ENCODE results near the gene VN1R5.

VN1R5 gene

GRCh38 chr1:247228133-247228532 is 27.7 kb upstream of the VN1R5 start:
- Histone ChIP-seq H3K9me3 (replicated peaks in 1 of 2; ENCODE audit: control insufficient read depth in 2 of 2, insufficient read depth in 1 of 2, low read depth in 1 of 2, low read length in 2 of 2) (peaks cover 3 to 5% of the 10 kb centered on the region in 2 donors), H4K91ac (ENCODE audit: low read depth, low read length, poor library complexity) (no peak overlapping the region), H2AK5ac (ENCODE audit: low read depth, low read length) (no peak overlapping the region), H2BK120ac (ENCODE audit: low read depth, low read length) (no peak overlapping the region), H2AFZ (ENCODE audit: low read length) (peak overlapping the region; percentile 65), H3K79me1 (ENCODE audit: low read depth, low read length) (no peaks in the 10 kb centered on the region), H3K27me3 (ENCODE audit: control insufficient read depth in 3 of 3, insufficient read depth in 3 of 3, low read depth in 1 of 3, low read length in 3 of 3) (no peaks in the 10 kb centered on the region), H4K8ac (ENCODE audit: low read depth, low read length) (no peak overlapping the region), H2BK15ac (ENCODE audit: low read length) (no peak overlapping the region), H2BK12ac (ENCODE audit: low read length) (no peak overlapping the region), H3K27ac (replicated peaks; ENCODE audit: low read length) (no peak overlapping the region), H3K4me1 (ENCODE audit: control insufficient read depth in 2 of 2, insufficient read depth in 1 of 2, low read depth in 1 of 2, low read length in 2 of 2) (no peaks in the 10 kb centered on the region), H3K4ac (ENCODE audit: low read length) (no peak overlapping the region), H3K36me3 (replicated peaks in 1 of 2; ENCODE audit: control insufficient read depth in 2 of 2, insufficient read depth in 2 of 2, low read length in 2 of 2) (no peaks in the 10 kb centered on the region), H3K14ac (ENCODE audit: low read length) (no peak overlapping the region), H3K18ac (ENCODE audit: low read length) (no peak overlapping the region), H3K9ac (ENCODE audit: low read depth, low read length, poor library complexity) (no peak overlapping the region), H3K23ac (ENCODE audit: low read depth, low read length, poor library complexity) (no peak overlapping the region), H2BK5ac (ENCODE audit: low read length) (no peak overlapping the region), H3K4me3 (ENCODE audit: low read length in 2 of 2) (no peak overlapping the region), H3K4me2 (ENCODE audit: insufficient read depth, low read length, poor library complexity, severe bottlenecking) (no peak overlapping the region)
- WGBS, 2 donors (ENCODE audit: extremely low coverage in 2 of 2, insufficient read length in 2 of 2, insufficient replicate concordance in 1 of 2) = no CpG with 5 or more reads among the region's 3 CpGs
- DNase-seq (ENCODE audit: low spot score) = no peak

DNA sequence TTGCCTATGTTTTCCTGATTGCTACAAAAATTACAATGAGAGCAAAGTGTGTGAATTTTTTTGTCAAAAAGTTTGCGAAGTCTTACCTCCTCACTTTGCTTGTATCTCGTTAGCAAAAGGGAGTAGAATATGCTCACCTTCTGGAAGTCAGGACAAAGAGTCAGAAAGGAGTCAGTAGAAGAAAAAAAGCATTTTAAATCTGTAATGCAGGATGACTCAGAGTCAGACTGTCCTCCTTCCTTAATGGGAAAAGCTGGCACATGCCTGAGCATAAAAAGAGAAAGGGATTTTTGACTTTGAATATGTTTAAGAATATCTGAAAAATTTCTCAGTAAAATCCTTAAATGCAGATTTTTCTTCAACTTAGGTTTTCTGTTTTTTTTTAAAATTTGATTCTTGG is 14.2 kb upstream of the VN1R5 start:
- H3K27ac ChIP-seq (replicated peaks; ENCODE audit: low read length) = no peak overlapping the region

GRCh38 chr1:247243524-247244137 is 12.2 kb upstream of the VN1R5 start:
- no peak overlapping the region for H3K23ac ChIP-seq (ENCODE audit: low read depth, low read length, poor library complexity)
- H3K27me3 ChIP-seq (ENCODE audit: control insufficient read depth in 3 of 3, insufficient read depth in 3 of 3, low read depth in 1 of 3, low read length in 3 of 3) = no peaks in the 10 kb centered on the region
- H3K4me3 ChIP-seq (ENCODE audit: low read length in 2 of 2) = no peak overlapping the region
- no peak overlapping the region for H4K8ac ChIP-seq (ENCODE audit: low read depth, low read length)
- no peak overlapping the region for H3K18ac ChIP-seq (ENCODE audit: low read length)
- no peak overlapping the region for H2AK5ac ChIP-seq (ENCODE audit: low read depth, low read length)
- H2BK15ac ChIP-seq (ENCODE audit: low read length) = no peak overlapping the region
- no peak overlapping the region for H3K4me2 ChIP-seq (ENCODE audit: insufficient read depth, low read length, poor library complexity, severe bottlenecking)
- no peak overlapping the region for H2BK120ac ChIP-seq (ENCODE audit: low read depth, low read length)
- H3K36me3 ChIP-seq (replicated peaks in 1 of 2; ENCODE audit: control insufficient read depth in 2 of 2, insufficient read depth in 2 of 2, low read length in 2 of 2) = no peaks in the 10 kb centered on the region
- no peak overlapping the region for H2AFZ ChIP-seq (ENCODE audit: low read length)
- no peak overlapping the region for H2BK5ac ChIP-seq (ENCODE audit: low read length)
- H3K27ac ChIP-seq (replicated peaks; ENCODE audit: low read length) = no peak overlapping the region
- no peak overlapping the region for H3K4ac ChIP-seq (ENCODE audit: low read length)
- no peaks in the 10 kb centered on the region for H3K79me1 ChIP-seq (ENCODE audit: low read depth, low read length)
- H3K4me1 ChIP-seq (ENCODE audit: control insufficient read depth in 2 of 2, insufficient read depth in 1 of 2, low read depth in 1 of 2, low read length in 2 of 2) = no peaks in the 10 kb centered on the region
- no peak overlapping the region for H4K91ac ChIP-seq (ENCODE audit: low read depth, low read length, poor library complexity)
- DNase-seq (ENCODE audit: low spot score) = no peak
- H3K9ac ChIP-seq (ENCODE audit: low read depth, low read length, poor library complexity) = no peak overlapping the region
- no peak overlapping the region for H2BK12ac ChIP-seq (ENCODE audit: low read length)
- no CpG with 5 or more reads among the region's 12 CpGs for WGBS, 2 donors (ENCODE audit: extremely low coverage in 2 of 2, insufficient read length in 2 of 2, insufficient replicate concordance in 1 of 2)
- no peak overlapping the region for H3K14ac ChIP-seq (ENCODE audit: low read length)
- no peaks in the 10 kb centered on the region for H3K9me3 ChIP-seq (replicated peaks in 1 of 2; ENCODE audit: control insufficient read depth in 2 of 2, insufficient read depth in 1 of 2, low read depth in 1 of 2, low read length in 2 of 2)

More for the DNA sequence above, 14.2 kb upstream of the VN1R5 start:
- H3K4ac ChIP-seq (ENCODE audit: low read length) = no peak overlapping the region
- H2AK5ac ChIP-seq (ENCODE audit: low read depth, low read length) = no peak overlapping the region
- H2BK12ac ChIP-seq (ENCODE audit: low read length) = no peak overlapping the region
- H3K9ac ChIP-seq (ENCODE audit: low read depth, low read length, poor library complexity) = no peak overlapping the region
- no peaks in the 10 kb centered on the region for H3K79me1 ChIP-seq (ENCODE audit: low read depth, low read length)
- H3K18ac ChIP-seq (ENCODE audit: low read length) = no peak overlapping the region
- H2BK120ac ChIP-seq (ENCODE audit: low read depth, low read length) = no peak overlapping the region
- no peak overlapping the region for H2BK5ac ChIP-seq (ENCODE audit: low read length)
- no peaks in the 10 kb centered on the region for H3K4me1 ChIP-seq (ENCODE audit: control insufficient read depth in 2 of 2, insufficient read depth in 1 of 2, low read depth in 1 of 2, low read length in 2 of 2)
- H3K4me2 ChIP-seq (ENCODE audit: insufficient read depth, low read length, poor library complexity, severe bottlenecking) = no peak overlapping the region
- no peak overlapping the region for H2AFZ ChIP-seq (ENCODE audit: low read length)
- no peak for DNase-seq (ENCODE audit: low spot score)
- H3K36me3 ChIP-seq (replicated peaks in 1 of 2; ENCODE audit: control insufficient read depth in 2 of 2, insufficient read depth in 2 of 2, low read length in 2 of 2) = no peaks in the 10 kb centered on the region
- H3K4me3 ChIP-seq (ENCODE audit: low read length in 2 of 2) = no peak overlapping the region
- WGBS, 2 donors (ENCODE audit: extremely low coverage in 2 of 2, insufficient read length in 2 of 2, insufficient replicate concordance in 1 of 2) = no CpG with 5 or more reads among the region's 2 CpGs
- no peak overlapping the region for H4K8ac ChIP-seq (ENCODE audit: low read depth, low read length)
- H4K91ac ChIP-seq (ENCODE audit: low read depth, low read length, poor library complexity) = no peak overlapping the region
- no peak overlapping the region for H3K23ac ChIP-seq (ENCODE audit: low read depth, low read length, poor library complexity)
- no peak overlapping the region for H2BK15ac ChIP-seq (ENCODE audit: low read length)
- no peak overlapping the region for H3K14ac ChIP-seq (ENCODE audit: low read length)
- H3K9me3 ChIP-seq (replicated peaks in 1 of 2; ENCODE audit: control insufficient read depth in 2 of 2, insufficient read depth in 1 of 2, low read depth in 1 of 2, low read length in 2 of 2) = no peaks in the 10 kb centered on the region
- H3K27me3 ChIP-seq (ENCODE audit: control insufficient read depth in 3 of 3, insufficient read depth in 3 of 3, low read depth in 1 of 3, low read length in 3 of 3) = no peaks in the 10 kb centered on the region

GRCh38 chr1:247246325-247247115 is 9.4 kb upstream of the VN1R5 start:
- Histone ChIP-seq H3K23ac (ENCODE audit: low read depth, low read length, poor library complexity) (no peak overlapping the region), H3K27me3 (ENCODE audit: control insufficient read depth in 3 of 3, insufficient read depth in 3 of 3, low read depth in 1 of 3, low read length in 3 of 3) (no peaks in the 10 kb centered on the region), H3K18ac (ENCODE audit: low read length) (no peak overlapping the region), H3K4me3 (ENCODE audit: low read length in 2 of 2) (no peak overlapping the region), H3K4me1 (ENCODE audit: control insufficient read depth in 2 of 2, insufficient read depth in 1 of 2, low read depth in 1 of 2, low read length in 2 of 2) (no peaks in the 10 kb centered on the region), H4K8ac (ENCODE audit: low read depth, low read length) (no peak overlapping the region), H2BK12ac (ENCODE audit: low read length) (no peak overlapping the region), H3K4ac (ENCODE audit: low read length) (no peak overlapping the region), H3K36me3 (replicated peaks in 1 of 2; ENCODE audit: control insufficient read depth in 2 of 2, insufficient read depth in 2 of 2, low read length in 2 of 2) (no peaks in the 10 kb centered on the region), H2AK5ac (ENCODE audit: low read depth, low read length) (no peak overlapping the region), H3K4me2 (ENCODE audit: insufficient read depth, low read length, poor library complexity, severe bottlenecking) (no peak overlapping the region), H2AFZ (ENCODE audit: low read length) (no peak overlapping the region), H3K27ac (replicated peaks; ENCODE audit: low read length) (no peak overlapping the region), H3K79me1 (ENCODE audit: low read depth, low read length) (no peaks in the 10 kb centered on the region), H2BK5ac (ENCODE audit: low read length) (no peak overlapping the region), H3K9me3 (replicated peaks in 1 of 2; ENCODE audit: control insufficient read depth in 2 of 2, insufficient read depth in 1 of 2, low read depth in 1 of 2, low read length in 2 of 2) (no peaks in the 10 kb centered on the region), H4K91ac (ENCODE audit: low read depth, low read length, poor library complexity) (no peak overlapping the region), H2BK15ac (ENCODE audit: low read length) (no peak overlapping the region), H2BK120ac (ENCODE audit: low read depth, low read length) (no peak overlapping the region), H3K9ac (ENCODE audit: low read depth, low read length, poor library complexity) (no peak overlapping the region), H3K14ac (ENCODE audit: low read length) (no peak overlapping the region)
- no peak for DNase-seq (ENCODE audit: low spot score)

All from neuronal stem cell (in vitro differentiated cells).